NT2/D1 (cell line): ENCODE measurements around the gene CNN2.

Source experiments
- SUZ12 ChIP-seq: IDR thresholded peaks from 2 replicates; pipeline ENCODE4 v1.6.1; 2011; ENCODE audit not compliant: insufficient read length, insufficient read depth; ENCODE audit errors: extremely low read depth
- YY1 ChIP-seq: IDR thresholded peaks from 2 replicates; pipeline ENCODE4 v1.6.1; 2011; ENCODE audit not compliant: insufficient read length, insufficient read depth
- ZNF274 ChIP-seq: IDR thresholded peaks from 2 replicates; pipeline ENCODE4 v1.6.1; 2011; ENCODE audit warnings: mild to moderate bottlenecking, low read depth, low read length

DNA sequence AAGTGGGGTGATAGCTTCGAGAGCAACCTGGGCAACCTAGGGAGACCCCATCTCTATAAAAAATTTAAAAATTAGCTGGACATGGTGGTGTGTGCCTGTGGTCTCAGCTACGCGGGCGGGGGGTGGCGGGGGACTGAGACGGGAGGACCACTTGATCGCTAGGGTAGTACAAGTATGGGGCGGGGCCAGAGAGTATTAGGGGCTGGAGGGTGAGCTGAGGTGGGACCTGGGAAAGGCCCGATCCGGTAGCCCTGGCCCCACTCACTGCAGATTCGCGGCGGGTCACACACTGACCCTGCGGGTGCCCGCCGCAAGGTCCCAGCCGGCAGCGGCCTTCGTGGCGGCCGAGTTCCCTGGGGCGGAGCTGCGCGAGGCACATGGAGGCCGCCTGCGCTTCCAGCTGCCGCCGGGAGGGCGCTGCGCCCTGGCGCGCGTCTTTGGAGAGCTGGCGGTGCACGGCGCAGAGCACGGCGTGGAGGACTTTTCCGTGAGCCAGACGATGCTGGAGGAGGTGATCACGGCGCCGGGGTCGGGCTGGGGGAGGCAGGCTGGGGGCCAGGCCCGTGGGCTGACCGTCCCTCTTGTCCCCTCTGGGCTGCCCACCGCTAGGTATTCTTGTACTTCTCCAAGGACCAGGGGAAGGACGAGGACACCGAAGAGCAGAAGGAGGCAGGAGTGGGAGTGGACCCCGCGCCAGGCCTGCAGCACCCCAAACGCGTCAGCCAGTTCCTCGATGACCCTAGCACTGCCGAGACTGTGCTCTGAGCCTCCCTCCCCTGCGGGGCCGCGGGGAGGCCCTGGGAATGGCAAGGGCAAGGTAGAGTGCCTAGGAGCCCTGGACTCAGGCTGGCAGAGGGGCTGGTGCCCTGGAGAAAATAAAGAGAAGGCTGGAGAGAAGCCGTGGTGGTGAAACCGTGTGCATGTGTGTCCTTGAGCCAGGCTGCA is 38.5 kb downstream of the CNN2 start:
- no peak for TF ChIP-seq SUZ12
- TF ChIP-seq YY1: no peak
- no peak for TF ChIP-seq ZNF274
